ENCODE data around the gene CIB4.

Gene CIB4

GRCh38 chr2:26609205-26609631, 31.9 kb downstream of the CIB4 start:
- TF ChIP-seq CTCF (IDR thresholded peaks at IDR 0.05; ENCODE audit: unreplicated experiment in 3 of 3) = no peak
- no peaks in the 10 kb centered on the region for H3K9me3 Mint-ChIP-seq
- H3K4me3 Mint-ChIP-seq = no peak overlapping the region
- H3K36me3 Mint-ChIP-seq (ENCODE audit: low read depth) = no peaks in the 10 kb centered on the region
- peak overlapping the region; percentile 39 to 77 (median 57) for H3K27ac Mint-ChIP-seq
- peaks cover 12% of the 10 kb centered on the region for H3K27me3 Mint-ChIP-seq (ENCODE audit: low read depth)
- H3K4me1 Mint-ChIP-seq = peaks cover 72% of the 10 kb centered on the region

GRCh38 chr2:26608557-26608956, 32.6 kb downstream of the CIB4 start:
- H3K27ac Mint-ChIP-seq = peak overlapping the region in 2 of 3 experiments; percentile 6 to 57
- H3K36me3 Mint-ChIP-seq (ENCODE audit: low read depth) = no peaks in the 10 kb centered on the region
- H3K27me3 Mint-ChIP-seq (ENCODE audit: low read depth) = peaks cover 8% of the 10 kb centered on the region
- no peak overlapping the region for H3K4me3 Mint-ChIP-seq
- H3K4me1 Mint-ChIP-seq = peaks cover 66% of the 10 kb centered on the region
- no peak for TF ChIP-seq CTCF (IDR thresholded peaks at IDR 0.05; ENCODE audit: unreplicated experiment in 3 of 3)
- H3K9me3 Mint-ChIP-seq = no peaks in the 10 kb centered on the region

- peaks cover 57% of the 10 kb centered on the region for H3K4me1 Mint-ChIP-seq
- no peak overlapping the region for H3K27ac Mint-ChIP-seq
- no peak overlapping the region for H3K4me3 Mint-ChIP-seq
- H3K9me3 Mint-ChIP-seq = no peaks in the 10 kb centered on the region
- H3K36me3 Mint-ChIP-seq (ENCODE audit: low read depth) = no peaks in the 10 kb centered on the region
- TF ChIP-seq CTCF (IDR thresholded peaks at IDR 0.05; ENCODE audit: unreplicated experiment in 3 of 3) = no peak
- peaks cover 12% of the 10 kb centered on the region for H3K27me3 Mint-ChIP-seq (ENCODE audit: low read depth)
Measured at GRCh38 chr2:26607698-26608097, 33.5 kb downstream of the CIB4 start.

- H3K36me3 Mint-ChIP-seq (ENCODE audit: low read depth) = no peaks in the 10 kb centered on the region
- peaks cover 17% of the 10 kb centered on the region for H3K27me3 Mint-ChIP-seq (ENCODE audit: low read depth)
- no peaks in the 10 kb centered on the region for H3K9me3 Mint-ChIP-seq
- H3K27ac Mint-ChIP-seq = peak overlapping the region; percentile 56 to 75 (median 72)
- H3K4me1 Mint-ChIP-seq = peaks cover 48% of the 10 kb centered on the region
- no peak for TF ChIP-seq CTCF (IDR thresholded peaks at IDR 0.05; ENCODE audit: unreplicated experiment in 3 of 3)
- no peak overlapping the region for H3K4me3 Mint-ChIP-seq
Measured at GRCh38 chr2:26606847-26607190, 34.3 kb downstream of the CIB4 start.

DNA sequence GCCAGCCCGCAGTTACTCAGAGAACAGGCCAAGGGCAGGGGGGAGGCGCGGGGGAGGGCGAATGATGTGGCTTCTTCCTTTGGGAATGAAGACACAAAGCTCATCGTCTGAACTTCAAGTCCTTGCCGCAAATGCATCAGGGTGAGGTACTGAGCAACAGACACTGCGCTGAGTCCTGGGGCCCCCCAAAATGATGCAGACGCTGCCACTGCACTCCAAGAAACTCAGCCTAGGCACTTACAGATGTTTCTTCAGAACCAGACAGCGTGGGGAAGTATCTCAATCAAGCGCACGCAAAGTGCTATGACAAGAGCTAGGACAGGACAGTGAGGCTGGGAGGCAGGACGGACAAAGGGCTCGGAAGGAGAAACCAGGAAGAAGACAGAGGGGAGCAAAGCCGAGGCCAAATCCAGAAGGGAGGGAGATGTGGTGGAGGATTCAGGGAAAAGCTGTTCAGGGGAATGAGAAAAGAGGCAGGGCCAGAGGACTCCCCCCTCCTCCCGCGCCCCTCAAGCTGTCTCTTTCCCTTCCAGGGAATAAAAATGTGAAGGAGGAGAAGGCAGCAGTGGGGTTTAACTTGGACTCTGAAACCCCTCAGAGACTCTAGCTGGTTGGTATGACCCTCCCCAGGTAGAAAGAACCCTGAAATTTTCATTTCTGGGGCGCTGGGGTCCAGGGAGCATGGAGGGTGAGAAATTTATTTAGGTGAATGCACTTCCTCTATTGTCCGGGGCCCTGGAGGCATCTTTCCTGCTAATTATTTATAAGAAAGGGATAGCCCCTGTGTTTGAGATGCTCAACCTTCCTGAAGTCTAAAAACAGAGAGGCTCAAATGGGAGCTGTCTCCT, 34.9 kb downstream of the CIB4 start:
- peak overlapping the region; percentile 56 to 75 (median 72) for H3K27ac Mint-ChIP-seq
- no peak overlapping the region for H3K4me3 Mint-ChIP-seq
- no peaks in the 10 kb centered on the region for H3K36me3 Mint-ChIP-seq (ENCODE audit: low read depth)
- peaks cover 43% of the 10 kb centered on the region for H3K4me1 Mint-ChIP-seq
- H3K9me3 Mint-ChIP-seq = peaks cover 3% of the 10 kb centered on the region
- peaks cover 19% of the 10 kb centered on the region for H3K27me3 Mint-ChIP-seq (ENCODE audit: low read depth)
- TF ChIP-seq CTCF (IDR thresholded peaks at IDR 0.05; ENCODE audit: unreplicated experiment in 3 of 3) = no peak
